Measurements from ENCODE around the gene CNTROB. TPM values are rescaled to one million over a fixed set of nuclear protein-coding genes. Genes with fewer than 3 reads are reported as not detected.

CNTROB gene
- total RNA-seq, 5 donors from 2014 or later (not counting 1 experiment from before 2014, with no cell fraction given), result 28.9 to 34.9 (median 32.9) TPM

Other genes with a start within 250 kb of the CNTROB start
- 100 to 1,000 TPM in 2 of 5 donors, 10 to 100 TPM in 3; 65.1 to 108 (median 93.5) TPM for gene TP53, start 244.7 kb upstream of the CNTROB start, total RNA-seq
- gene WRAP53, start 243.7 kb upstream of the CNTROB start, total RNA-seq, result 10 to 100 TPM in 3 of 5 donors, 1 to 10 TPM in 2; 8.0 to 14.6 (median 13.1) TPM
- under 1 TPM in 3 of 5 donors, not detected in 2; 0.07 to 0.19 (median 0.18) TPM for gene EFNB3, start 227.0 kb upstream of the CNTROB start, total RNA-seq
- gene DNAH2, start 214.5 kb upstream of the CNTROB start, total RNA-seq, result not detected
- 100 to 1,000 TPM in 3 of 5 donors, 10 to 100 TPM in 2; 87.3 to 180 (median 108) TPM for gene KDM6B, start 98.0 kb upstream of the CNTROB start, total RNA-seq
- gene TMEM88, start 77.1 kb upstream of the CNTROB start, total RNA-seq, result 10 to 100 TPM in 2 of 5 donors, 1 to 10 TPM in 3; 5.8 to 27.1 (median 8.4) TPM
- 10 to 100 TPM; 15.8 to 40.6 (median 33.6) TPM for gene NAA38, start 74.6 kb upstream of the CNTROB start, total RNA-seq
- 10 to 100 TPM in 2 of 5 donors, 1 to 10 TPM in 3; 5.5 to 12.4 (median 8.4) TPM for gene CYB5D1, start 74.2 kb upstream of the CNTROB start, total RNA-seq
- 100 to 1,000 TPM; 250 to 331 (median 274) TPM for gene CHD3, start 43.4 kb upstream of the CNTROB start, total RNA-seq
- gene RNF227, start 15.9 kb upstream of the CNTROB start, total RNA-seq, result 1 to 10 TPM; 2.9 to 7.3 (median 5.2) TPM
- 10 to 100 TPM; 10.0 to 18.1 (median 14.5) TPM for gene KCNAB3, start 2.4 kb upstream of the CNTROB start, total RNA-seq
- gene TRAPPC1, start 260 bp upstream of the CNTROB start, total RNA-seq, result 100 to 1,000 TPM in 3 of 5 donors, 10 to 100 TPM in 2; 95.4 to 138 (median 113) TPM
- under 1 TPM in 1 of 5 donors, not detected in 4; 0.06 TPM for gene GUCY2D, start 70.4 kb downstream of the CNTROB start, total RNA-seq
- gene ALOX15B, start 106.9 kb downstream of the CNTROB start, total RNA-seq, result under 1 TPM in 3 of 5 donors, not detected in 2; 0.10 to 0.20 (median 0.13) TPM
- gene ALOX12B, start 155.5 kb downstream of the CNTROB start, total RNA-seq, result 1 to 10 TPM in 1 of 5 donors, under 1 TPM in 3, not detected in 1; 0.63 to 1.1 (median 0.81) TPM
- gene ALOXE3, start 186.3 kb downstream of the CNTROB start, total RNA-seq, result 1 to 10 TPM in 1 of 5 donors, under 1 TPM in 3, not detected in 1; 0.13 to 1.2 (median 0.19) TPM
- 1 to 10 TPM in 1 of 5 donors, under 1 TPM in 2, not detected in 2; 0.16 to 1.6 (median 0.23) TPM for gene HES7, start 191.9 kb downstream of the CNTROB start, total RNA-seq
- 1,000 to 10,000 TPM in 2 of 5 donors, 10 to 100 TPM in 3; 62.6 to 1,675 (median 82.4) TPM for gene PER1, start 220.2 kb downstream of the CNTROB start, total RNA-seq
- 100 to 1,000 TPM; 160 to 243 (median 186) TPM for gene VAMP2, start 230.7 kb downstream of the CNTROB start, total RNA-seq
- 10 to 100 TPM; 23.4 to 28.9 (median 25.0) TPM for gene TMEM107, start 244.2 kb downstream of the CNTROB start, total RNA-seq